IMR-90 (cell line): Measurements from ENCODE around the gene NCKAP5.

Source experiments
- CEBPB ChIP-seq: IDR thresholded peaks from 2 replicates; pipeline ENCODE4 v1.6.1; 2012; ENCODE audit warnings: low read depth, low read length, improper control_type of control experiment
- FOS ChIP-seq: fragments of 150-350 bp; IDR thresholded peaks from 2 replicates; pipeline ENCODE4 v1.6.1; 2016; ENCODE audit warnings: low read depth, low read length
- MAFK ChIP-seq: IDR thresholded peaks from 2 replicates; pipeline ENCODE4 v1.6.1; 2012; ENCODE audit warnings: low read depth, low read length, improper control_type of control experiment
- MXI1 ChIP-seq: IDR thresholded peaks from 2 replicates; pipeline ENCODE4 v1.6.1; 2012; ENCODE audit warnings: low read depth, mild to moderate bottlenecking, low read length, moderate library complexity, borderline replicate concordance
- NFE2L2 ChIP-seq: fragments of 150-350 bp; IDR thresholded peaks from 2 replicates; pipeline ENCODE4 v1.6.1; 2016; ENCODE audit warnings: low read depth, mild to moderate bottlenecking, low read length
- POLR2A ChIP-seq: IDR thresholded peaks from 2 replicates; pipeline ENCODE4 v1.6.1; 2012; ENCODE audit warnings: mild to moderate bottlenecking, low read depth, low read length
- RAD21 ChIP-seq: IDR thresholded peaks from 2 replicates; pipeline ENCODE4 v1.6.1; 2012; ENCODE audit warnings: low read length, improper control_type of control experiment
- RCOR1 ChIP-seq: IDR thresholded peaks from 2 replicates; pipeline ENCODE4 v1.6.1; 2012; ENCODE audit warnings: mild to moderate bottlenecking, low read length, improper control_type of control experiment; ENCODE audit not compliant: insufficient replicate concordance
- TF ChIP-seq, protein P1 (sequence below): conservative IDR thresholded peaks from 2 replicates; pipeline ENCODE4 v1.5.1; 2012; ENCODE audit warnings: mild to moderate bottlenecking, low read depth, low read length, improper control_type of control experiment

- TF ChIP-seq RCOR1 (no peak), POLR2A (no peak), RAD21 (no peak), CEBPB (no peak), FOS (no peak), MXI1 (no peak), MAFK (no peak), NFE2L2 (peak; percentile 61)
- TF ChIP-seq, protein P1, sequence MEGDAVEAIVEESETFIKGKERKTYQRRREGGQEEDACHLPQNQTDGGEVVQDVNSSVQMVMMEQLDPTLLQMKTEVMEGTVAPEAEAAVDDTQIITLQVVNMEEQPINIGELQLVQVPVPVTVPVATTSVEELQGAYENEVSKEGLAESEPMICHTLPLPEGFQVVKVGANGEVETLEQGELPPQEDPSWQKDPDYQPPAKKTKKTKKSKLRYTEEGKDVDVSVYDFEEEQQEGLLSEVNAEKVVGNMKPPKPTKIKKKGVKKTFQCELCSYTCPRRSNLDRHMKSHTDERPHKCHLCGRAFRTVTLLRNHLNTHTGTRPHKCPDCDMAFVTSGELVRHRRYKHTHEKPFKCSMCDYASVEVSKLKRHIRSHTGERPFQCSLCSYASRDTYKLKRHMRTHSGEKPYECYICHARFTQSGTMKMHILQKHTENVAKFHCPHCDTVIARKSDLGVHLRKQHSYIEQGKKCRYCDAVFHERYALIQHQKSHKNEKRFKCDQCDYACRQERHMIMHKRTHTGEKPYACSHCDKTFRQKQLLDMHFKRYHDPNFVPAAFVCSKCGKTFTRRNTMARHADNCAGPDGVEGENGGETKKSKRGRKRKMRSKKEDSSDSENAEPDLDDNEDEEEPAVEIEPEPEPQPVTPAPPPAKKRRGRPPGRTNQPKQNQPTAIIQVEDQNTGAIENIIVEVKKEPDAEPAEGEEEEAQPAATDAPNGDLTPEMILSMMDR: no peak
These were observed 605.1 kb downstream of the NCKAP5 start for GRCh38 chr2:132963161-132963560.
